Measurements from ENCODE around the gene TAF9.

GRCh38 chr5:69329905-69330489 lies 39.3 kb downstream of the TAF9 start:
- no peak for TF ChIP-seq CTCF (IDR thresholded peaks at IDR 0.05)
- no peak for TF ChIP-seq EZH2phosphoT487 (IDR thresholded peaks at IDR 0.05)
- TF ChIP-seq EZH2 (IDR thresholded peaks at IDR 0.05) = no peak
